T-helper 17 cell (primary cell): ENCODE measurements around the gene CHCHD5. TPM values are rescaled to one million over a fixed set of nuclear protein-coding genes. Genes with fewer than 3 reads are reported as not detected.
"Not testable (repeated sequence)": the region's sequence is repeated elsewhere in the genome, so short reads cannot be mapped to it uniquely, and the experiment has no call there.

Experiments
- ATAC-seq: fragments of 150-1000 bp; cut with Tn5 transposase; 2 replicates; pipeline ENCODE4 v1.10.0; 2021; ENCODE audit warnings: mild to moderate bottlenecking, moderate library complexity
- DNase-seq, 3 donors: peaks; one replicate each; pipeline versions ENCODE4 v3.0.0 to v3.0.0-alpha.2; 2020 to 2021
- H3K9me3 ChIP-seq: one replicate; pipeline ENCODE4 v1.7.0; 2013; ENCODE audit warnings: low read length, mild to moderate bottlenecking; ENCODE audit not compliant: control insufficient read depth, poor library complexity, severe bottlenecking
- H3K27ac Mint-ChIP-seq: one replicate; pipeline ENCODE4 v1.8.0; 2022; ENCODE audit warnings: mild to moderate bottlenecking, moderate library complexity, mixed read lengths
- H3K27me3 Mint-ChIP-seq: one replicate; pipeline ENCODE4 v1.8.0; 2022; ENCODE audit warnings: mixed read lengths
- H3K36me3 Mint-ChIP-seq: one replicate; pipeline ENCODE4 v1.8.0; 2022; ENCODE audit warnings: low read depth, mixed read lengths
- H3K4me1 Mint-ChIP-seq: one replicate; pipeline ENCODE4 v1.8.0; 2022; ENCODE audit warnings: mild to moderate bottlenecking, mixed read lengths
- H3K4me3 Mint-ChIP-seq: one replicate; pipeline ENCODE4 v1.8.0; 2022; ENCODE audit warnings: mild to moderate bottlenecking, moderate library complexity, mixed read lengths
- total RNA-seq, 4 donors: library from RNA in 2 of 4; stranded (reverse) in 2 of 4; gene quantifications; one replicate each; pipeline ENCODE4 v1.2.3 and lab custom pipeline; 2022 to 2026

CHCHD5 gene
- total RNA-seq = 10 to 100 TPM; 16.6 to 18.4 TPM
- total RNA-seq (lab: John Stamatoyannopoulos, UW) = 4.5 to 5.9 reads per million in 2 donors

GRCh38 chr2:112584134-112584890 is at the start of gene CHCHD5:
Gene CHCHD5 (plus strand): TSS chr2:112584609. CDS start chr2:112584648, 39 bp downstream.
- H3K27me3 Mint-ChIP-seq = no peaks in the 10 kb centered on the region
- H3K9me3 ChIP-seq = no peaks in the 10 kb centered on the region
- peaks cover 31% of the 10 kb centered on the region for H3K4me1 Mint-ChIP-seq
- peak; percentile 80 to 89 (median 84) for DNase-seq
- peak within 1 kb of the TSS; percentile 98 for H3K27ac Mint-ChIP-seq
- peaks cover 6% of the 10 kb centered on the region for H3K36me3 Mint-ChIP-seq
- ATAC-seq = peak; percentile 92
- H3K4me3 Mint-ChIP-seq = peak within 1 kb of the TSS; percentile 94

GRCh38 chr2:112534826-112535225 is 49.6 kb upstream of the CHCHD5 start:
- no peak for ATAC-seq
- DNase-seq = no peak
- H3K9me3 ChIP-seq = no peaks in the 10 kb centered on the region
- Mint-ChIP-seq H3K27ac (no peak overlapping the region), H3K4me1 (peaks cover 3% of the 10 kb centered on the region), H3K4me3 (no peak overlapping the region), H3K27me3 (no peaks in the 10 kb centered on the region), H3K36me3 (peaks cover 3% of the 10 kb centered on the region)

- not testable (repeated sequence) for DNase-seq, H3K36me3 Mint-ChIP-seq, H3K27ac Mint-ChIP-seq, H3K4me3 Mint-ChIP-seq, H3K9me3 ChIP-seq, ATAC-seq, H3K27me3 Mint-ChIP-seq
- H3K4me1 Mint-ChIP-seq = peaks cover 11% of the 10 kb centered on the region
Observed at GRCh38 chr2:112536665-112537064, 47.7 kb upstream of the CHCHD5 start.

- H3K27ac Mint-ChIP-seq = no peak overlapping the region
- H3K27me3 Mint-ChIP-seq = no peaks in the 10 kb centered on the region
- peaks cover 11% of the 10 kb centered on the region for H3K4me1 Mint-ChIP-seq
- ATAC-seq (no peak), DNase-seq (no peak)
- peaks cover 3% of the 10 kb centered on the region for H3K36me3 Mint-ChIP-seq
- H3K4me3 Mint-ChIP-seq = no peak overlapping the region
- H3K9me3 ChIP-seq = no peaks in the 10 kb centered on the region
Observed at GRCh38 chr2:112539306-112539705, 45.1 kb upstream of the CHCHD5 start.

- Mint-ChIP-seq H3K27me3 (no peaks in the 10 kb centered on the region), H3K4me3 (no peak overlapping the region), H3K36me3 (peaks cover 3% of the 10 kb centered on the region), H3K27ac (no peak overlapping the region), H3K4me1 (peaks cover 11% of the 10 kb centered on the region)
- ATAC-seq = no peak
- H3K9me3 ChIP-seq = no peaks in the 10 kb centered on the region
- DNase-seq = no peak
Observed at GRCh38 chr2:112540906-112541305, 43.5 kb upstream of the CHCHD5 start.

- peaks cover 11% of the 10 kb centered on the region for H3K4me1 Mint-ChIP-seq
- DNase-seq = peak in 2 of 3 donors; percentile 39 to 57
- peaks cover 3% of the 10 kb centered on the region for H3K36me3 Mint-ChIP-seq
- no peaks in the 10 kb centered on the region for H3K9me3 ChIP-seq
- no peak overlapping the region for H3K4me3 Mint-ChIP-seq
- ATAC-seq = peak; percentile 80
- no peak overlapping the region for H3K27ac Mint-ChIP-seq
- H3K27me3 Mint-ChIP-seq = no peaks in the 10 kb centered on the region
Observed at GRCh38 chr2:112541315-112542122, 42.9 kb upstream of the CHCHD5 start.

- Mint-ChIP-seq H3K27ac (no peak within 1 kb of the TSS), H3K36me3 (peaks cover 6% of the 10 kb centered on the region), H3K27me3 (no peaks in the 10 kb centered on the region), H3K4me3 (no peak within 1 kb of the TSS), H3K4me1 (peaks cover 10% of the 10 kb centered on the region)
- DNase-seq = peak in 2 of 3 donors; percentile 51 to 57
- ATAC-seq = peak; percentile 88
- no peaks in the 10 kb centered on the region for H3K9me3 ChIP-seq
Observed at GRCh38 chr2:112542123-112542983, 42.1 kb upstream of the CHCHD5 start, which contains the start of gene POLR1B. Gene POLR1B (plus strand): TSS chr2:112542465. CDS start chr2:112542495, 30 bp downstream.

- DNase-seq (no peak), ATAC-seq (no peak)
- peaks cover 7% of the 10 kb centered on the region for H3K4me1 Mint-ChIP-seq
- no peak overlapping the region for H3K4me3 Mint-ChIP-seq
- no peak overlapping the region for H3K27ac Mint-ChIP-seq
- no peaks in the 10 kb centered on the region for H3K27me3 Mint-ChIP-seq
- H3K9me3 ChIP-seq = no peaks in the 10 kb centered on the region
- H3K36me3 Mint-ChIP-seq = peaks cover 6% of the 10 kb centered on the region
Observed at GRCh38 chr2:112542984-112543661, 41.3 kb upstream of the CHCHD5 start.

- no peak overlapping the region for H3K4me3 Mint-ChIP-seq
- H3K36me3 Mint-ChIP-seq = peaks cover 7% of the 10 kb centered on the region
- DNase-seq (no peak), ATAC-seq (no peak)
- H3K9me3 ChIP-seq = no peaks in the 10 kb centered on the region
- H3K27ac Mint-ChIP-seq = no peak overlapping the region
- H3K4me1 Mint-ChIP-seq = peaks cover 5% of the 10 kb centered on the region
- no peaks in the 10 kb centered on the region for H3K27me3 Mint-ChIP-seq
Observed at GRCh38 chr2:112547333-112547732, 37.1 kb upstream of the CHCHD5 start.

- ATAC-seq (no peak), DNase-seq (no peak)
- no peaks in the 10 kb centered on the region for H3K9me3 ChIP-seq
- Mint-ChIP-seq H3K4me3 (no peak overlapping the region), H3K4me1 (peaks cover 5% of the 10 kb centered on the region), H3K36me3 (peaks cover 7% of the 10 kb centered on the region), H3K27me3 (no peaks in the 10 kb centered on the region), H3K27ac (no peak overlapping the region)
Observed at GRCh38 chr2:112548980-112549379, 35.4 kb upstream of the CHCHD5 start.

GRCh38 chr2:112566104-112566503 is 18.3 kb upstream of the CHCHD5 start:
- H3K27ac Mint-ChIP-seq = no peak overlapping the region

GRCh38 chr2:112566508-112566907 is 17.9 kb upstream of the CHCHD5 start:
- H3K27ac Mint-ChIP-seq, ATAC-seq, H3K4me3 Mint-ChIP-seq: not testable (repeated sequence)

More at GRCh38 chr2:112566104-112566503, 18.3 kb upstream of the CHCHD5 start:
- Mint-ChIP-seq H3K4me3 (no peak overlapping the region), H3K27me3 (no peaks in the 10 kb centered on the region), H3K4me1 (no peaks in the 10 kb centered on the region), H3K36me3 (peaks cover 19% of the 10 kb centered on the region)
- DNase-seq (no peak), ATAC-seq (no peak)
- H3K9me3 ChIP-seq = no peaks in the 10 kb centered on the region

More at GRCh38 chr2:112566508-112566907, 17.9 kb upstream of the CHCHD5 start:
- peaks cover 19% of the 10 kb centered on the region for H3K36me3 Mint-ChIP-seq
- not testable (repeated sequence) for H3K9me3 ChIP-seq, H3K4me1 Mint-ChIP-seq, H3K27me3 Mint-ChIP-seq, DNase-seq
